HS-5 (cell line): ENCODE results near the gene GLIPR2.
"Not testable (repeated sequence)": the region's sequence is repeated elsewhere in the genome, so short reads cannot be mapped to it uniquely, and the experiment has no call there.

Source experiments
- DNase-seq: peaks from one replicate; pipeline ENCODE4 v3.0.0-alpha.2; 2012; ENCODE audit warnings: low read depth

The GLIPR2 gene

GRCh38 chr9:36123515-36123914, 13.0 kb upstream of the GLIPR2 start:
- no peak for DNase-seq

DNA sequence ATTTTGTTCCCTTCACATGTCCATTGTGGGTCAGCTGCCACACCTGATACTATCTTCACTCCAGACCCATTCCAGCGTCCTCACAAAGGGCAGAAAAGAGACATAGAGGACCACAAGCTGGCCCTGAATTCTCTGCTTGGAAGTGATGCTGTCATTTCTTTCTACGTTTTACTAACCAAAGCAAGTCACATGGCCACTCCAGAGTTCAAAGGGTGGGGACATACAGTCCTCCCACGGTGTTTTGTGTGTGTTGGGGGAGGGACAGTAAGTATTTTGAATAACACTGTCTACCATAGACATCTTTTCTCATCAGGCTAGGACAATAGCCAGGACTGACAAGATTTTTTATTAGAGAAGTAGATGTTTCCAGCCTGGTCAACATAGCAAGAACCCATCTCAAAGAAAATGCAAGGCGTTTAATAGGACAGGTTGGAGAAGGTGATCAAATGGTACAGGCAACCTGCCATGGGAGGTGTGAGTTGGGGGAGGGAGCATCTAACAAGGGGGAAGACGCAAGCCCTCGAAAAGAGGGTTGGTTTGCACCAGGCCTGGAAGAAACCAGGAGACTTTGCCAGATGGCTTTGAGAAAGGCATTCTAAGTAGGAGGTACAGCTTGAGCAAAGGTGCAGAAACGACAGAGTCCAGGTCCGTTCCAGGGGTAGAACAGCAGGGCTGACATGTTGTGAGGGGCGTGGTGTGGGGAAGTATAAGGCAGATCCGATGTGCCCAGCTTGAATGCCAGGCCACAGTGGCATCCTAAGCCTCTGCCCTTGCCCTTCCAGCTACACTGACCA, 11.3 kb upstream of the GLIPR2 start:
- no peak for DNase-seq

DNA sequence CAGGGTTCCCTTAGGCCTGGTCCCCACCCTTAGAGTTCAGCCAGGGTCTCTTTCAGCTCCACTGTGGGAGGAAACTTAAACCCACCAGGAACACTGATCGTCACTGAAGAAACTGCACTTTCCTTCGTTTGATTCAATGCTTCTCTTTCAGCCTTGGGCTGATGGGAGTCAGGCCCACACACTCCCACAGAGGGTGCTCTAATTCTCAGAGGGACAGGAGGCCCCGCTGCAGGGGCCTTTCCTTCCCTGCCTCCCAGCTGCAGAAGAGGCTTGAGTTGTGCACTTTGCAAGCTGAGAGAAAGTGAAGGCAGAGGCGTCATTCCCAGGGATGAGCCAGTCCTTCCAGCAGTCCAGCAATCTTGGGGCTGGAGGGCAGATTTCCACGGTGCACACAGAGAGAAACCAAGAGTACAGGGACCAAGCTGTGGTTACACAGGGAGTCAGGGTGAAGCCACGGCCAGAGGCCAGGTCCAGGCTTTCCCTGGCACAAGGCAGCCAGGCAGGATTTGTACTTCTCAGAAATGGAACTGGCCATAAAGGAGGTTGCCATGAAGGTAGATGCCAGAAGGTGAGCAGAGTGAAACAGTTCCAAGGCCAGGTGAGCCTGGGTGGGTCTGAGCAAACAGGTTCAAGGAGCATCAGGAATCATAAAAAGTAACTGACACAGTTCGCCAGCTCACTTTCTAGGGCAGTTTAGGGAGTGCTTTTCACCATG, 10.4 kb upstream of the GLIPR2 start:
- DNase-seq, result no peak

DNA sequence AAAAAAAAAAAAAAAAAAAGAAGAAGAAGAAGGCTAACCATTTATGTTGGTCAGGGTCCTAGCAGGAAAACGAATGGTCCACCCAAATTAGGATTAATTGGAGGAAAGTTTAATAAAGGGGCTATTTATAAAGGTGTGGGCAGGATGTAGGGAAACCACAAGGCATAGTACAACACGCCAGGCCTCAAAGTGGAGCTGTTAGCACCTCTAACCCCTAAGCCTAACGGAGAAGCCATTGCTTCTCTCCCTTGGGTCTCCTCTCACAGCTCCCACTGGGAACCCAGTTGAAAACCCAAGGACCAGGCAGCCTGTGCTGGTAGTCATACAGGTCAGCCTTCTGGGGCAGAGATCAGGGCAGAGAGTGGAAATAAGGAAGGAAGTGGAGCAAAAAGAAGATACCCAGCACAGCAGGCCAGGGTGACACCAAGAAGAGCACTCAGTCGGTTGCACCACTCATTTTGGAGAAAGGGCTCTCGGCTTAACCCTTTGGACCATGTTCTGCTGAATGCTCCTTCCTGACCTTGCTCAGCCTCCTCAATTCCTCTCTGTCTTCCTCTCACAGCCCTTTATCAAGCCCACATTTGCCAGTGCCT, 8.8 kb upstream of the GLIPR2 start:
- DNase-seq, result no peak

DNA sequence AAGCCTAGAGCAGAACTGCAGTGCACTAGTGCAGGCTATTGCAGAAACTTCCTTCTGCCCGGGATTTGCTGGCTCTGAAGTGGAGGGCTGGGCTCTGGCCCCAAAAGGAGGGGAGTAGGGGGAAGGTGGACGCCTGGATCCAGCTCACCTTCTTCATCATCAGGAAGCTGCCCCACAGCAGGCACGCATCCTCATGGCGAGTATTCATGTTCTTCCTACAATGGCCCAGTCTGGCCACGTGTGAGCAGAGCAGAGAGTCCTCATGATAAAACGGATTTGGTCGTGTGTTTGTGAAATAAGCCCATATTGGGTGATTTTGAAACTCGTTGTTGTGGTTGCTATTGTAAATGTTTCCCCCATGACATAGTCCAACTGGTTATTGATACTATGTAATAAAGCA, 8.2 kb upstream of the GLIPR2 start:
- no peak for DNase-seq

DNA sequence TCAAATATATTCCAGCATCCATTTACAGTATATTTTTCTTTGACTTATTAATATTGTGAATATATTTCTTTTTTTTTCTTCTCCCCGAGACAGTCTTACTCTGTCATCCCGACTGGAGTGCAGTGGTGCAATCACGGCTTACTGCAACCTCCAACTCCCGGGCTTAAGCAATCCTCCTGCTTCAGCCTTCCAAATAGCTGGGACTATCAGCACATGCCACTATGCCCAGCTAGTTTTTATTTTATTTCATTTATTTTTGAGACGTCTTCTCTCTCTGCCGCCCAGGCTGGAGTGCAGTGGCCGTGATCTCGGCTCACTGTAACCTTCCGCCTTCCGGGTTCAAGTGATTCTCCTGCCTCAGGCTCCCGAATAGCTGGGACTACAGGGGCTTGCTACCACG, 7.4 kb upstream of the GLIPR2 start:
- DNase-seq, result no peak

- DNase-seq, result not testable (repeated sequence)
Observed at GRCh38 chr9:36131666-36132065, 4.9 kb upstream of the GLIPR2 start.

DNA sequence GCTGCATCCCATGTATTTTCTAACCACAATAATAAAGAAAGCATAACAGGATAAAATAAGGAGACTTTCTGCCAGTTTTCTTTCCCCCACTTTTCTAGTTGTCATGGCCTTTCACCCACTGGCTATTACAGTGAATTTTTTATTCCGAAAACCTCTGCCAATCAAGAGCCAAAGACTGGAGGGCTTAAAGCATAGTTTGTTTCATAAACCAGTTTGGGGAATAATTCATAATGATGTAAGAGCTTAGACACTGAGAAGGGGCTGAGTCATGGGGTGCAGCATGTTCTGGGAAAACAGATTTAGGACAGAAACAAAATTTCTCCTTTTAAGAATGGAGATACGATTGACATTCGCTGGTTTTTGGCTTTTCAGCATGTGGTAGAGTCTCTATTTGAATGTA, 4.4 kb upstream of the GLIPR2 start:
- no peak for DNase-seq

GRCh38 chr9:36134761-36135505, 1.6 kb upstream of the GLIPR2 start:
- DNase-seq, result no peak

DNA sequence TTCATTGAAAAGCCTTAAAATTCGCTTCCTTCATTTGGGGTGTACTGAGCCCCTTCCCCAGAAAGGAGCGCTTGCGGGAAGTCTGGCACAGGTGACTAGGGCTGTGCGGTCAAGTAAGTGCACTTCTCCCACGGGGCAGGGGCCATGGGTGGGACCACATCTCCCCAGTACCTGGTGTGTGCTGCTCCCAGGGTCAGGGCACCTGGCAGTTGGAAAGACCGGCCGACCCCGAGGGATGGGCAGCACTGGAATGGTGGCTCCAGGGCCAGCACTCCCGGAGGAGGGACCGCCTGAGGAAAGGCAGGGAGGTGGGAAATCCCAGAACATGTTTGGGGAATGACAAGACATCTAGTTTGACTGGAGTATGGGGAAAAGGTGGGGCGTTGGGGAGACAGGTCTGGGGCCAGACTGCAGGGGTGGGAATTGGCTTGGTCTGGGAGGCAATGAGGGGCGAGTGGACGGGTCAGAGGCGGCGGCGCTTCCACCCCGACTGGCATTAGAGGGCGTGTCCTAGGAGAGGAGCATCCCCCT, 727 bp upstream of the GLIPR2 start:
- DNase-seq, result no peak

- no peak for DNase-seq
Observed at GRCh38 chr9:36136894-36137391, 410 bp downstream of the GLIPR2 start.

GRCh38 chr9:36137392-36138004, 965 bp downstream of the GLIPR2 start:
- no peak for DNase-seq

- DNase-seq, result no peak
Observed at GRCh38 chr9:36138496-36138895, 2.0 kb downstream of the GLIPR2 start.

DNA sequence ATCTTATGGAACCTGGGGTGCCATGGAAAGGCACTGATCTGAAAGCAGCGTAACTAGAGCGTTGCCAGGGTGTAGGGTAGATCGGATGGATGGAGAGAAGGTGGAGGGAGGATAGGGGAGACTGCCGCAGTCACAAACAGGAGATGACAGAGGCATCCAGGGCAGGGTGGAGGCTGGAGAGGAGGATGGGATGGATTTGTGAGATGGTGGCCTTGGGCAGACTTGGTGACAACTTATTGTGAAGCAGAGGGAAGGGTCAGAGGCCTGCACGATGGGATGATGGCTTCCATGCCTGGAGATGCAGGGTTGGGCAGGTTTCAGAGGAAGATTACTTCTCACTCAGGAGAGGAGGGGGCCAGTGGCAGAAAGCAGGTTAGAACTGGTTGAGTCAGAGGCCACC, 2.4 kb downstream of the GLIPR2 start:
- DNase-seq, result no peak

DNA sequence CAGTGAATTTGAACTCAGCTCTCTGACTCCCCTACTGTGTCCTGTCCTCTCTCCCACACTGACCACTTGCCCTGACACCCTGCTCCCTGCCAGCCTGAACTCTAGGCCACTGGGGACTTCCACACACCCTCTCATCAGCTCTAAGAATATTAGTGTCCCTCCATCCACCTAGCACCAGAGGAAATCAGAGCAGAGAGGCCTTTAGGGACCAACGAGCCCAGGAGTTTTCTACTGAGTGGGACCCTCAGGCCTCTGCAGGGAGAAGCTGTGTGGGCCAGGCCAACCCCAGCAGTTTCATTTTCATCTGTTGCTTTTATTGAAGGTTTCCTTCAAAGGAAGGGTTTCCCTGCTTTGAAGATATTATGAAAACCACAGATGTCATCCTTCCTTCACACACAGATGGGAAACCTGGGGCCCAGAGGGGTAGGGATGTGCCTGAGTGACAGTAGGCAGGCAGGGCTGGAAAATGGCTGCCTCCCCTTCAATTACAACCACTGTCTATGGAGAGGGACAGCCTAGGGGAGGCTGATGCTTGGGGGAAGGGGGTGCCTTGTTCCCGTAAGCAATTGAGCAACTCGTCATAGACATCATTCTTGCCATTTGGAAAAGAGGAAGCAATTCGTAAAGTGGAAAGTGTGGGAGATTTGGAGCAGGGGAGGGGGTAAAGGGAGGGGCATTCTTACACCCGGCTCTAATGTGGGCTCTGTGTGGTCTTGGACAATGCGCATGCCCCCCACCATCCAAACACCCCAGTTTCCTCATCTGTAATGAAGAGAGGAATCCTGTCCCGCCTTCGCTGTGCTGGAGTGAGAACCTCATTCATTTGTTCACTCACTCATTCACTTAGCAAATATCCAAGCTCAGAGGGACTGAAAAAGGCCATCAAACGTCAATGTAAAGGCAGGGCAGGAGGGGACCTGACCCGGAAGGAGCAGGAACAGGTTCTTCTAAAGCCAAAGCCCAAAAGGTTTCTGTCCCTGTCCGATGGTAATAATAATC, 3.9 kb downstream of the GLIPR2 start:
- no peak for DNase-seq

DNA sequence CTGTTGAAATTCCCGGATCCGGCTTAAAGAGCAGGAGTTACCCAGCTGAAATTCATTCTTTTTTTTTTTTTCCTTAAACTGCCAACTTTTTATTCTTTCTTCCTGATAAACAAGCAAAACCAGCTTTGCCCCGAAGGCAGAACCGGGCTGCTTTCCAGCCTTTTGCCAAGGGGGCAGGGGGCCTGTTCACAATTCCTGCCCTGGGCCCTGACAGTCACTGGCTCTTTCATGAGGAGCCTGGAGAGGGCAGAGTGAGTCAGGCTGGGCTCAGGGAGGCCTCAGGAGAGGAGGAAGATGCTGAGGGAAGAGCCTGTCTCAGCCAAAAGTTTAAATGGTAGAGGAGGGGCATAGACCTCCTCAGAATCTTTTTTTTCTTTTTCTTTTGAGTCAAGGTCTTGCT, 4.8 kb downstream of the GLIPR2 start:
- no peak for DNase-seq

DNA sequence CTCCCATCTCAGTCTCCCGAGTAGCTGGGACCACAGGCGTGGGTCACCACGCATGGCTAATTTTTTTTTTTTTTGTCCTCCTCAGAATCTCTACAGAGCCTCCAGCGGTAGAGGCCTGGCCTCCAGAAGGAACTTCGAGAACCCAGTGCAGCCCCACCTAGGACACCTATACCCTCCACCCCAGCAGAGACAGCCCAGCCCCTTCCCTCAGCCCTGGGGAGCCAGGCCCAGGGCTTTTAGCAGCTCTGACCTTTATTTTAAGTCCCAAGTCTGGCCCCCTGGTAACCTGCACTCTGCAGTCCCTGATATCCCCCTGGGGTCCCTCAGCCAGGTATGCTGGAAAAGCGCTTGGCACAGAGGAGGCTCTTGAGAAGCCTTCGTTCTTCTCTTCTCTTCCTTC, 5.2 kb downstream of the GLIPR2 start:
- DNase-seq, result no peak

GRCh38 chr9:36142510-36143244, 6.1 kb downstream of the GLIPR2 start:
- no peak for DNase-seq

DNA sequence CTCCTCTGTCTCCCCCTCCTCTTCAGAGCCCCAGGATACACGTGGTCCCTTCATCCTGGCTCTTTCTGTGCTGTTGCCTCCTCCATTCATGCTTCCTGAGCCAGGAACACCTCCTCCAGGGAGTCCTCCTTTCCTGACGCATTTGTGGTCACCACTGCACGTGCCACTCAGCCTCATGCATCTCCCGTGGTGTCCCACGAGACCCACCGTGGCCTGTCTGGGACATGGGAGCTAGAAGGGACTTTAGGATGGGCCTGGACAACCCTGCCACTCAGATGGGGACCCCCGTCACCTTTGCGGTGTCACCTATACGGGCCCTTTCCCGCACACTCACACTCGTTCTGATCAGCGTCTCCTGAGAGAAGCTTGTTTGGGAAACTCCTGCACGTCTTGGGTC, 6.7 kb downstream of the GLIPR2 start:
- no peak for DNase-seq
